Left colon (tissue), 2 donors: ENCODE measurements around the gene PARK7. TPM values are rescaled to one million over a fixed set of nuclear protein-coding genes. Genes with fewer than 3 reads are reported as not detected.
"Not testable (repeated sequence)": the region's sequence is repeated elsewhere in the genome, so short reads cannot be mapped to it uniquely, and the experiment has no call there.

ENCODE experiments used
- ATAC-seq: fragments of 200-7000 bp; cut with Tn5 transposase; one replicate; pipeline ENCODE4 v1.9.1; 2020; ENCODE audit warnings: mild to moderate bottlenecking, moderate library complexity
- DNase-seq, 2 donors: peaks; one replicate each; pipeline ENCODE4 v3.0.0-alpha.2; 2020
- intact Hi-C, 2 donors: fragments of 100-400 bp; cut with DNase I in 1 of 2; cut with micrococcal nuclease in 1 of 2; formaldehyde crosslinking; loops; one replicate each; pipeline versions ENCODE4 v1.11.2 to v1.14.0; 2022; cut with DNase I, micrococcal nuclease
- long read RNA-seq: library from polyadenylated mRNA; unstranded; transcript quantifications from one replicate; pipeline ENCODE4 v2.0.0, GENCODE V29; 2021
- total RNA-seq, 2 donors: library from RNA; stranded (reverse); fragmentation: NEBNext Ultra II Directional; extraction: Animal tissue kit (Norgen Biotek cat#: 25700); gene quantifications; one replicate each; pipeline ENCODE4 v1.2.1, GENCODE V29; 2021
- donor health status: DM: no; HTN: no; CAD: no.
- donor health status: DM: yes; HTN: yes; CAD: no.

Gene PARK7
- 100 to 1,000 TPM; 167 to 171 TPM for total RNA-seq
- long read RNA-seq, transcript PARK7-201 (7 exons, 949 nt), result minor isoform, 34 of 106 reads
- long read RNA-seq, transcript PARK7-209 (7 exons, 1,088 nt), result major isoform, 67 of 106 reads
- long read RNA-seq, partial matches to known transcripts, result 2 of 106 reads
- long read RNA-seq, other reads (novel, unspliced or antisense), result 3 of 106 reads

- peak; percentile 93 for ATAC-seq
- intact Hi-C loops, result no loop called here
- DNase-seq, result peak; percentile 99
Observed at GRCh38 chr1:7961216-7962013, at the start of gene PARK7. Gene PARK7 (plus strand): TSS chr1:7961711. CDS start chr1:7962786, 1,075 bp downstream.

- DNase-seq (no peak), ATAC-seq (no peak)
- intact Hi-C loops, result no loop called here
Observed at GRCh38 chr1:7912145-7912544, 49.4 kb upstream of the PARK7 start.

GRCh38 chr1:7912743-7913557 lies 48.6 kb upstream of the PARK7 start:
- DNase-seq, result peak in 1 of 2 donors; percentile 68
- ATAC-seq, result peak; percentile 99
- intact Hi-C loops, result no loop called here

- intact Hi-C loops, result no loop called here
- no peak for DNase-seq
- ATAC-seq, result no peak
Observed at GRCh38 chr1:7915826-7916500, 45.5 kb upstream of the PARK7 start.

GRCh38 chr1:7916501-7916830 lies 45.0 kb upstream of the PARK7 start:
- ATAC-seq (no peak), DNase-seq (no peak)
- intact Hi-C loops, result no loop called here

GRCh38 chr1:7917971-7918370 lies 43.5 kb upstream of the PARK7 start:
- DNase-seq, ATAC-seq, intact Hi-C loops: not testable (repeated sequence)

- ATAC-seq, result no peak
- DNase-seq, result no peak
- intact Hi-C loops, result no loop called here
Observed at GRCh38 chr1:7919880-7920279, 41.6 kb upstream of the PARK7 start.

GRCh38 chr1:7921796-7922195 lies 39.7 kb upstream of the PARK7 start:
- DNase-seq (no peak), ATAC-seq (no peak)

GRCh38 chr1:7922301-7922700 lies 39.2 kb upstream of the PARK7 start:
- DNase-seq, result no peak
- no peak for ATAC-seq
- intact Hi-C loops, result no loop called here

More at GRCh38 chr1:7921796-7922195, 39.7 kb upstream of the PARK7 start:
- intact Hi-C loops, result no loop called here

GRCh38 chr1:7927061-7927460 lies 34.5 kb upstream of the PARK7 start:
- ATAC-seq, intact Hi-C loops, DNase-seq: not testable (repeated sequence)

- ATAC-seq (no peak), DNase-seq (no peak)
- intact Hi-C loops, result no loop called here
Observed at GRCh38 chr1:7928247-7928646, 33.3 kb upstream of the PARK7 start.

- ATAC-seq, result no peak
- DNase-seq, result no peak
- intact Hi-C loops, result no loop called here
Observed at GRCh38 chr1:7929637-7930036, 31.9 kb upstream of the PARK7 start.

- intact Hi-C loops, result no loop called here
- ATAC-seq (no peak), DNase-seq (no peak)
Observed at GRCh38 chr1:7930645-7931445, 30.7 kb upstream of the PARK7 start.

- ATAC-seq, result no peak
- intact Hi-C loops, result no loop called here
- no peak for DNase-seq
Observed at GRCh38 chr1:7931446-7931812, 30.1 kb upstream of the PARK7 start.

- intact Hi-C loops, result no loop called here
- DNase-seq (no peak), ATAC-seq (no peak)
Observed at GRCh38 chr1:7932524-7933138, 28.9 kb upstream of the PARK7 start.

- intact Hi-C loops, result no loop called here
- ATAC-seq, result peak; percentile 68
- no peak for DNase-seq
Observed at GRCh38 chr1:7938070-7938469, 23.4 kb upstream of the PARK7 start.

GRCh38 chr1:7940034-7940433 lies 21.5 kb upstream of the PARK7 start:
- no peak for ATAC-seq
- DNase-seq, result no peak
- intact Hi-C loops, result no loop called here

- DNase-seq, result no peak
- no peak for ATAC-seq
- intact Hi-C loops, result no loop called here
Observed at GRCh38 chr1:7940745-7941436, 20.6 kb upstream of the PARK7 start, which contains the start of gene TNFRSF9. Gene TNFRSF9 (minus strand): TSS chr1:7940839. CDS start chr1:7939994, 845 bp downstream.
